KMS-11 (cell line): Measurements from ENCODE around the gene ARG1.

Experiments
- H2AFZ ChIP-seq: fragments of 200-600 bp; sonication (generic); 2 replicates; pipeline ENCODE4 v1.6.1; 2016; ENCODE audit warnings: antibody characterized with exemption, mixed run types, low read depth
- H3K27ac ChIP-seq: fragments of 200-600 bp; sonication (generic); 2 replicates; pipeline ENCODE4 v1.6.1; 2016; ENCODE audit warnings: mild to moderate bottlenecking, mixed run types
- H3K27me3 ChIP-seq: fragments of 200-600 bp; sonication (generic); 2 replicates; pipeline ENCODE4 v1.6.1; 2017; ENCODE audit warnings: mild to moderate bottlenecking, low read depth, mixed run types, moderate library complexity; ENCODE audit not compliant: insufficient read depth
- H3K36me3 ChIP-seq: fragments of 200-600 bp; sonication (generic); 2 replicates; pipeline ENCODE4 v1.6.1; 2017; ENCODE audit warnings: mild to moderate bottlenecking, mixed run types; ENCODE audit not compliant: insufficient read depth
- H3K4me1 ChIP-seq: fragments of 200-600 bp; sonication (generic); 2 replicates; pipeline ENCODE4 v1.6.1; 2016; ENCODE audit warnings: mild to moderate bottlenecking, low read depth, mixed run types; ENCODE audit not compliant: poor library complexity, severe bottlenecking
- H3K4me2 ChIP-seq: fragments of 200-600 bp; sonication (generic); 2 replicates; pipeline ENCODE4 v1.7.0; 2016; ENCODE audit warnings: mild to moderate bottlenecking, mixed run types
- H3K4me3 ChIP-seq: fragments of 200-600 bp; sonication (generic); IDR thresholded peaks from 2 replicates; pipeline ENCODE4 v1.6.1; 2017; ENCODE audit warnings: low read depth, low read length, mixed read lengths; ENCODE audit not compliant: insufficient read depth
- H3K79me2 ChIP-seq: fragments of 200-600 bp; sonication (generic); 2 replicates; pipeline ENCODE4 v1.6.1; 2016; ENCODE audit warnings: low read depth, mixed run types; ENCODE audit not compliant: insufficient read depth
- H3K9ac ChIP-seq: fragments of 200-600 bp; sonication (generic); 2 replicates; pipeline ENCODE4 v1.6.1; 2016; ENCODE audit warnings: mild to moderate bottlenecking, mixed run types
- H4K20me1 ChIP-seq: fragments of 200-600 bp; sonication (generic); 2 replicates; pipeline ENCODE4 v1.6.1; 2016; ENCODE audit warnings: mild to moderate bottlenecking, mixed run types; ENCODE audit not compliant: insufficient read depth
- TF ChIP-seq, protein P1 (sequence below): fragments of 200-600 bp; sonication (generic); conservative IDR thresholded peaks from 2 replicates; pipeline ENCODE4 v1.6.1; 2017; ENCODE audit warnings: low read depth, mild to moderate bottlenecking, antibody characterized with exemption, low read length, moderate library complexity, mixed read lengths

ARG1 gene

DNA sequence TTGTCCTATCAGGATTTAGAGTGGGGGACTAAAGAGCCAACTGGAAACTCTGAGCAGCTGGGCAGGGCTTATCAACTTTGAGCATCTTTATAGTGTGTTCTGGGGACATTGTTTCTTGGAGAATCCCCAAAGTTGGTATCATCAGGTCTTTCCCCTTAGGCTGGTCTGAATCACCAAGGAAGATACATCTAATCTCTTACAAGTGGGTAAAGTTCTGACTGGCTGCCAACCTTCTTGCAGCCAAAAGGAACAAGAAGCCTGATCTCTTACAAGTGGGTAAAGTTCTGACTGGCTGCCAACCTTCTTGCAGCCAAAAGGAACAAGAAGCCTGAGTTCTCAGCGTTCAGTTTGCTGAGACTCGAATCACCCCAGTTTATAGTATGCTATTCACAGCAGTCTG, 56.6 kb downstream of the ARG1 start:
- Histone ChIP-seq H3K79me2 (peaks cover 16% of the 10 kb centered on the region; the same call in 1 of the 2 replicates), H3K4me2 (no peak overlapping the region), H4K20me1 (no peaks in the 10 kb centered on the region), H3K4me3 (no peak overlapping the region), H3K27me3 (no peaks in the 10 kb centered on the region), H2AFZ (no peak overlapping the region), H3K27ac (no peak overlapping the region), H3K4me1 (peaks cover 20% of the 10 kb centered on the region), H3K36me3 (no peaks in the 10 kb centered on the region), H3K9ac (no peak overlapping the region)
- TF ChIP-seq, protein P1, sequence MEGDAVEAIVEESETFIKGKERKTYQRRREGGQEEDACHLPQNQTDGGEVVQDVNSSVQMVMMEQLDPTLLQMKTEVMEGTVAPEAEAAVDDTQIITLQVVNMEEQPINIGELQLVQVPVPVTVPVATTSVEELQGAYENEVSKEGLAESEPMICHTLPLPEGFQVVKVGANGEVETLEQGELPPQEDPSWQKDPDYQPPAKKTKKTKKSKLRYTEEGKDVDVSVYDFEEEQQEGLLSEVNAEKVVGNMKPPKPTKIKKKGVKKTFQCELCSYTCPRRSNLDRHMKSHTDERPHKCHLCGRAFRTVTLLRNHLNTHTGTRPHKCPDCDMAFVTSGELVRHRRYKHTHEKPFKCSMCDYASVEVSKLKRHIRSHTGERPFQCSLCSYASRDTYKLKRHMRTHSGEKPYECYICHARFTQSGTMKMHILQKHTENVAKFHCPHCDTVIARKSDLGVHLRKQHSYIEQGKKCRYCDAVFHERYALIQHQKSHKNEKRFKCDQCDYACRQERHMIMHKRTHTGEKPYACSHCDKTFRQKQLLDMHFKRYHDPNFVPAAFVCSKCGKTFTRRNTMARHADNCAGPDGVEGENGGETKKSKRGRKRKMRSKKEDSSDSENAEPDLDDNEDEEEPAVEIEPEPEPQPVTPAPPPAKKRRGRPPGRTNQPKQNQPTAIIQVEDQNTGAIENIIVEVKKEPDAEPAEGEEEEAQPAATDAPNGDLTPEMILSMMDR: no peak

DNA sequence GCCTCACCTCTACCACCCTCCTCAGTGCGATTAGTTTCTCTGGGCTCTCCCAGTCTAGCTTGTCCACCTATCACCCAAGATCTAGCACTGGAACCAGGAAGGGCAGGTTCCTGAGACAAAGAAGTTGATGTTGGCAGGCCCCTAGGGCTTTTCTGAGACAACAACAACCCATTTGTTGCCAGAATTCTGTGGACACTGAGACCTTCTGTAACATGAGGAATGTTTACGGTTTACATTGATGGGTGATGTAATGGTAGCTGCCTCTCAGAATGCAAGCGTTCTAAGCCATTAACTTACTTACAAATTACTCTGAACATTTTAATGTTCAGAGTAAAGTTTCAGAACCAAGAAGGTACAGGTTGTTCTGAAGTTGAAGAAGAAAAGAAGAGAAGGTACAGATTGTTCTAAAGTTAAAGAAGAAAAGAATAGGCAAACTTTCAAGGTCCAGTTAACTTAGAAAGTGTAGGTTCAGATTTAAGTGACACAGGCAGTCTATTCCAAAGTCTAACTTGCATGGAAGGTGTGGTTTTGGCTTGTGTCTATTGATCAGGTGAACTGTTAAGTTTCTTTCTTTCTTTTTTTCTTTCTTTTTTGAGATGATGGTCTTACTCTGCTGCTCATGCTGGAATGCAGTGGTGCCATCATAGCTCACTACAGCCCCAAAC, 58.7 kb downstream of the ARG1 start:
- H2AFZ ChIP-seq: no peak overlapping the region
- H3K36me3 ChIP-seq: no peaks in the 10 kb centered on the region
- peaks cover 13% of the 10 kb centered on the region for H3K4me1 ChIP-seq
- peaks cover 9% of the 10 kb centered on the region; the same call in 1 of the 2 replicates for H3K79me2 ChIP-seq
- no peak overlapping the region for H3K27ac ChIP-seq
- H3K9ac ChIP-seq: no peak overlapping the region
- no peaks in the 10 kb centered on the region for H4K20me1 ChIP-seq
- no peaks in the 10 kb centered on the region for H3K27me3 ChIP-seq
- TF ChIP-seq, protein P1: no peak
- no peak overlapping the region for H3K4me3 ChIP-seq
- H3K4me2 ChIP-seq: no peak overlapping the region
